Fibroblast of skin of scalp (primary cell): ENCODE measurements around the gene CHAC2.

Experiments
- DNase-seq: peaks from one replicate; pipeline ENCODE4 v3.0.0-alpha.2; 2013

The CHAC2 gene

GRCh38 chr2:53778536-53779162, 11.0 kb downstream of the CHAC2 start:
- no peak for DNase-seq

DNA sequence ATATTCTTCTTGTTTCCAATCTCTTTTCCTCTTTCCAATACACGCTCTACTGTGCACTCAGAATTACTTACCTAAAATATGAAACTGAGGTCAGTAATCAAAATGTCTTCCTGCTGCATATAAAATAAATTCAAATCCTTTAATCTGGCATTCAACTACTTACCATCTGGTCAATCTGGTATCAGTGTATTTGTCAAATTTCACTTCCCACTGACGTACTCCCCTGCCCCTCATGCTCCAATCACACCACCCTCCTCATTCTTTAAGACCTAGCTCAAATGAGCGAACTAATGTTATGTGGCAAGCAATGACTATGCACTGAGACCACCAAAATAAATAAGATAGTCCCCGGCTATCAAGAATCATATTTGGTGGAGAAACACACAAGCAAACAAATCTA, 12.5 kb downstream of the CHAC2 start:
- DNase-seq, result no peak

DNA sequence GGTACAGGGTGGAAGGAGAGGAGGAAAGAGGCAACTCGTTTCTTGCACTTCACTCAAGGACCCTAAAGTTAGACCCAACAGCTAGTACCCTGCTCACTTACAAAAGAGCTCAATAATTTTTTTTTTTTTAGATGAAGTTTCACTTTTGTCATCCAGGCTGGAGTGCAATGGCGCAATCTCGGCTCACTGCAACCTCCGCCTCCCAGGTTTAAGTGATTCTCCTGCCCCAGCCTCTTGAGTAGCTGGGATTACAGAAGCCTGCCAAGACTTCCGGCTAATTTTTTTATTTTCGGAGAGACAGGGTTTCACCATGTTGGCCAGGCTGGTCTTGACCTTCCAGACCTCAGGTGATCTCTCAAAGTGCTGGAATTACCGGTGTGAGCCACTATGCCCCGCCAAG, 15.1 kb downstream of the CHAC2 start:
- DNase-seq, result no peak

DNA sequence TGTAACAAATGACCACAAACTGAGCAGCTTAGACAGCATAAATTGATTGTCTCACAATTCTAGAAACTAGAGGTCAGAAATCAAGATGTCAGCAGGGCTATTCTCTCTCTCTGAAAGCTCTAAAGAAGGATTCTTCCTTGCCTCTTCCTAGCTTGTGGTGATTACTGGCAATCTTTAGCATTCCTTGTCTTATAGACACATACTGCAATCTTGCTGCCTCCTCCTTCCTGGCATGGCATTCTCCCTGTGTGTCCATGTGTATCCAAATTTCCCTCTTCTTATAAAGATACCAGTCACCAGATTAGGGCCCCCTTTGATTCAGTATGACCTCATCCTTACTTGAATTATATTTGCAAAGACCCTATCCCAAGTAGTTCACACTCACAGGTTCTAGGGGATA, 16.8 kb downstream of the CHAC2 start:
- peak; percentile 22 for DNase-seq

- peak; percentile 15 for DNase-seq
These were observed 17.8 kb downstream of the CHAC2 start for GRCh38 chr2:53785366-53785765.

- no peak for DNase-seq
These were observed 18.7 kb downstream of the CHAC2 start for GRCh38 chr2:53786352-53786704.

GRCh38 chr2:53786705-53787613, 19.4 kb downstream of the CHAC2 start, which contains the start of the genes ASB3 and ERLEC1:
TSS of gene ASB3 (minus strand) at chr2:53786953. CDS start at chr2:53765572, 21,381 bp downstream.
TSS of gene ERLEC1 (plus strand) at chr2:53787044. CDS start at chr2:53787211, 167 bp downstream.
- DNase-seq, result peak; percentile 94

GRCh38 chr2:53787614-53788289, 20.1 kb downstream of the CHAC2 start:
- peak; percentile 7 for DNase-seq

DNA sequence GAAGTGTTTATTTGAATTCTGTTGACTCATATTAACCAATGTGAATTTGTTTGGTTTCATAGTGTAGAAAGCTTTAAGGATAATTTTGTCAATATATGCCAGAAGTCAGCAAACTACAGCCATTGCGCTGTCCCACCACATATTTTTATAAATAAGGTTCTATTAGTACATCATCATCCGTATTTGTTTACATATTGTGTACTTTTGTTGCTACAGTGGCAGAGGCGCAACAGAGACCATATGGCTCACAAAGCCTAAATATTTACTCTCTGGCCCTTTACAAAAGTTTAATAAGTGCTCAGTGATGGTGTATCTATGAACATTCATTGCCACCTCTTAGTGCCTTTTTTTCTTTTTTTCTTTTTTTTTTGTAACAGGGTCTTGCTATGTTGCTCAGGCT, 25.7 kb downstream of the CHAC2 start:
- DNase-seq, result no peak

- no peak for DNase-seq
These were observed 26.2 kb downstream of the CHAC2 start for GRCh38 chr2:53793821-53794220.

DNA sequence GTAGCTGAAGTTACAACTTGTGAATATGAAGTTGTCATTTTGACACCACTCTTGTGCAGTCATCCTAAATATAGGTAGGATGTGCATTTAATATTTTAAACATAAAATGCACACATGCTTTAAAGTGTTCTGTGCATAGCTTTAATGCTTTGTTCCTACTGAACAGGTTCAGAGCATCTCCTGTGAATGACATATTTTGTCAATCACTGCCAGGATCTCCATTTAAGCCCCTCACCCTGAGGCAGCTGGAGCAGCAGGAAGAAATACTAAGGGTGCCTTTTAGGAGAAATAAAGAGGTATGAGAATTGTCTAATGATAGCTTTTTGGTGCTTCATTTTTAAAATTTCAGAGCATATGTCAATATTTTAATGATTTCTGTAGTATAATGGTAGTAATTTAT, 33.9 kb downstream of the CHAC2 start:
- DNase-seq, result no peak

DNA sequence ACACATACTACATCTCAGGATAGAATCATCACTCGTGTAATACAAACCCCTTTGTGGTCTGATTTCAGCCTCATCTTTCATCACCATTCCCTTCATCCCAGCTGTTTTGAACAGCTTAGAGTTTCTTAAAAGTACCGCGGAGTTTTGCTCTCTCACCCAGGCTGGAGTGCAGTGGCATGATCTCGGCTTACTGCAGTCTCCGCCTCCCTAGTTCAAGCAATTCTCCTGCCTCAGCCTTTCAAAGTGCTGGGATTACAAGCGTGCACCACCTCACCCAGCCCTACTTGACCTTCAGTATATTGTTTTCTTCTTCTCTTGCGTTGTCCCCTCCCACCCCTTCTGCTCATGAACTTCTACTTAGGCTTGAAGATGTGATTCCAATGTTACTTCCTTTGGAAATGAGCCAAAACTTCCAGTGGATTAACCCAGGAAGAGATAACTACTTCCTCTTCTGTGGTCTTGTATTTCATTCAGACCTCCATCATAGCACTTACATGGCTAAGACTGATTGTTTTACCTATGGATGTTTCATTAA, 35.1 kb downstream of the CHAC2 start:
- no peak for DNase-seq

- no peak for DNase-seq
These were observed 44.0 kb downstream of the CHAC2 start for GRCh38 chr2:53811601-53812000.

- no peak for DNase-seq
These were observed 45.5 kb downstream of the CHAC2 start for GRCh38 chr2:53813151-53813550.

- no peak for DNase-seq
These were observed 51.3 kb downstream of the CHAC2 start for GRCh38 chr2:53818854-53819435.

DNA sequence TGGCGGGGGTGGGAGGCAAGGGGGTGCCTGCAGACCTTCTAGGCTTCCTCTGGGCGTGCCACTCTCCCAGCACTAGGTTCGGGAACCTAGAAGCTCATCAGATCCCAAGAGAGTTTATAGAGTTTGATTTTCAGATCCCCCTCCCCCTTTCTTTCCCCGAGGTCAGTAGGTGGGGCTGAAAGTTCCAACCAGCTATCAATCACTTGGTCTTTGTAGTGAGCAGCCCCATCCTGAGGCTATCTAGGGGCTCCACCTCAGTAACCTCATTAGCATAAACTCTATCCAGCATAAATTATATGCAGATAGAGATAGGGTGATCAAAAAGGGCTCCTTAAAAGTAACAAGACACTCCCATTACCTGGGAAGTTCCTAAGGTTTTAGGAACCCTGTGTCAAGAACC, 52.0 kb downstream of the CHAC2 start:
- DNase-seq, result no peak

DNA sequence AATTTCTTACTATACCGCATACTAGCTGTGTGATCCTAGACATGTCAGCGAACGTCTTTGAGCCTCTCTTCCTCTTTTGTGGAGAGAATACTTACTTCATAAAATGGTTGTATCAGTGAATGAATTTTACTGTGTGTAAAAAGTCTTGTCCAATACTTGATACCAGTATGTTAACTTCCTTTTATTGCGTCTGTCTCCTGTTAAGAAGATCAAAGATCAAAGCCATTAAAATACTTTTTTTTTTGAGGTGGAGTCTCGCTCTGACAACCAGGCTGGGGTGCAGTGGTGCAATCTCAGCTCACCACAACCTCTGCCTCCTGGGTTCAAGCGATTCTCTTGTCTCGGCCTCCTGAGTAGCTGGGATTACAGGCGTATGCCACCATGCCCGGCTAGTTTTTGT, 52.4 kb downstream of the CHAC2 start:
- no peak for DNase-seq

GRCh38 chr2:53820711-53821110, 53.1 kb downstream of the CHAC2 start:
- no peak for DNase-seq

- DNase-seq, result no peak
These were observed 54.2 kb downstream of the CHAC2 start for GRCh38 chr2:53821810-53822209.

GRCh38 chr2:53823639-53824038, 56.0 kb downstream of the CHAC2 start:
- DNase-seq, result peak; percentile 6
